MCF 10A (cell line): ENCODE measurements around the gene NFATC1. TPM values are rescaled to one million over a fixed set of nuclear protein-coding genes. Genes with fewer than 3 reads are reported as not detected.

Source experiments
- BruUV-seq: library from RNA; stranded (reverse); fragments of 400-500 nt; replicated peaks from 2 replicates; lab custom pipeline; 2021; lab: Mats Ljungman, UMichigan
- CTCF ChIA-PET: fragments of 300-600 bp; sonication (Branson Sonifier 250); formaldehyde crosslinking; extraction: SDS; loops from one replicate; lab custom pipeline; 2021; ENCODE audit warnings: antibody characterized with exemption, inconsistent platforms; lab: Yijun Ruan, JAX
- POLR2A ChIA-PET: fragments of 300-600, 350-650 bp; sonication (Branson Sonifier 250); formaldehyde crosslinking; extraction: SDS; loops from one replicate; lab custom pipeline; 2020; ENCODE audit warnings: antibody characterized with exemption, inconsistent platforms; lab: Yijun Ruan, JAX
- DNase-seq: peaks from one replicate; pipeline ENCODE4 v3.0.0-alpha.2; 2018; ENCODE audit not compliant: unreplicated experiment
- H3K27ac Mint-ChIP-seq: one replicate; pipeline ENCODE4 v1.8.0; 2022; ENCODE audit warnings: mild to moderate bottlenecking, low read depth, mixed read lengths; ENCODE audit not compliant: unreplicated experiment
- H3K27me3 Mint-ChIP-seq: one replicate; pipeline ENCODE4 v1.8.0; 2022; ENCODE audit warnings: mixed read lengths; ENCODE audit not compliant: insufficient read depth, unreplicated experiment
- H3K36me3 Mint-ChIP-seq: one replicate; pipeline ENCODE4 v1.8.0; 2022; ENCODE audit warnings: mild to moderate bottlenecking, moderate library complexity, mixed read lengths; ENCODE audit not compliant: insufficient read depth, unreplicated experiment
- H3K4me1 Mint-ChIP-seq: one replicate; pipeline ENCODE4 v1.8.0; 2022; ENCODE audit warnings: mixed read lengths; ENCODE audit not compliant: insufficient read depth, unreplicated experiment
- H3K4me3 Mint-ChIP-seq: one replicate; pipeline ENCODE4 v1.8.0; 2022; ENCODE audit warnings: mild to moderate bottlenecking, moderate library complexity, mixed read lengths; ENCODE audit not compliant: unreplicated experiment
- H3K9me3 Mint-ChIP-seq: one replicate; pipeline ENCODE4 v1.8.0; 2022; ENCODE audit warnings: mixed read lengths; ENCODE audit not compliant: unreplicated experiment
- intact Hi-C: fragments of 100-400 bp; cut with micrococcal nuclease; formaldehyde crosslinking; loops from 2 replicates; pipeline ENCODE4 v1.14.1; 2022
- total RNA-seq: library from RNA; stranded (reverse); gene quantifications from 2 replicates; pipeline ENCODE4 v1.2.3, GENCODE V29; 2022
- TF ChIP-seq, protein P1 (sequence below): fragments of 200-600 bp; IDR thresholded peaks from one replicate; pipeline ENCODE4 v1.8.0; 2022; ENCODE audit warnings: antibody characterized with exemption, mild to moderate bottlenecking; ENCODE audit not compliant: unreplicated experiment

Gene NFATC1
- total RNA-seq, 1 experiment from 2014 or later: 2.0 TPM

DNA sequence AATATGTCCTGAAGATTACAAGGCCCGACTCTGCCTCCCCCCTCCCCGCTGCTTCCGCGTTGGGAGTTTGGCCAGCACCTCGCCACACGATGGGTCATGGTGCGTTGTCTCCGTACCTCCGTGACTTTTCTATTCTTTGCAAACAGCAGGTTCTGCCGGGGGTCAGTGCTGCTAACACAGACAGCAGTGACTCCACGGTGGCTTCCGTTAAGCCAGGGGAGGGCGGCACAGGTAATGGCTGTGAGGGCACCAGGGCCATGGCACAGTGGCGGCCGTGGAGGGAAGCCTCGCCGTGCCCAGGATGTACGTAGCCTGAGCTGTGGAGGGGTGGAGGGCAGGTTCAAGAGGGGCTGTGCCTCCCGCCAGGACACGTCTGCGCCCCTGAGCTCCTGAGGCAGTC, 115.5 kb downstream of the NFATC1 start:
- Mint-ChIP-seq H3K36me3 (no peaks in the 10 kb centered on the region), H3K9me3 (peaks cover 17% of the 10 kb centered on the region), H3K4me1 (no peaks in the 10 kb centered on the region), H3K27ac (no peak overlapping the region), H3K27me3 (no peaks in the 10 kb centered on the region), H3K4me3 (no peak overlapping the region)
- no peak for DNase-seq
- CTCF ChIA-PET: no interaction called here
- POLR2A ChIA-PET: no interaction called here
- intact Hi-C loops: no loop called here
- no TSS peak for BruUV-seq
- TF ChIP-seq, protein P1, sequence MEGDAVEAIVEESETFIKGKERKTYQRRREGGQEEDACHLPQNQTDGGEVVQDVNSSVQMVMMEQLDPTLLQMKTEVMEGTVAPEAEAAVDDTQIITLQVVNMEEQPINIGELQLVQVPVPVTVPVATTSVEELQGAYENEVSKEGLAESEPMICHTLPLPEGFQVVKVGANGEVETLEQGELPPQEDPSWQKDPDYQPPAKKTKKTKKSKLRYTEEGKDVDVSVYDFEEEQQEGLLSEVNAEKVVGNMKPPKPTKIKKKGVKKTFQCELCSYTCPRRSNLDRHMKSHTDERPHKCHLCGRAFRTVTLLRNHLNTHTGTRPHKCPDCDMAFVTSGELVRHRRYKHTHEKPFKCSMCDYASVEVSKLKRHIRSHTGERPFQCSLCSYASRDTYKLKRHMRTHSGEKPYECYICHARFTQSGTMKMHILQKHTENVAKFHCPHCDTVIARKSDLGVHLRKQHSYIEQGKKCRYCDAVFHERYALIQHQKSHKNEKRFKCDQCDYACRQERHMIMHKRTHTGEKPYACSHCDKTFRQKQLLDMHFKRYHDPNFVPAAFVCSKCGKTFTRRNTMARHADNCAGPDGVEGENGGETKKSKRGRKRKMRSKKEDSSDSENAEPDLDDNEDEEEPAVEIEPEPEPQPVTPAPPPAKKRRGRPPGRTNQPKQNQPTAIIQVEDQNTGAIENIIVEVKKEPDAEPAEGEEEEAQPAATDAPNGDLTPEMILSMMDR: no peak

DNA sequence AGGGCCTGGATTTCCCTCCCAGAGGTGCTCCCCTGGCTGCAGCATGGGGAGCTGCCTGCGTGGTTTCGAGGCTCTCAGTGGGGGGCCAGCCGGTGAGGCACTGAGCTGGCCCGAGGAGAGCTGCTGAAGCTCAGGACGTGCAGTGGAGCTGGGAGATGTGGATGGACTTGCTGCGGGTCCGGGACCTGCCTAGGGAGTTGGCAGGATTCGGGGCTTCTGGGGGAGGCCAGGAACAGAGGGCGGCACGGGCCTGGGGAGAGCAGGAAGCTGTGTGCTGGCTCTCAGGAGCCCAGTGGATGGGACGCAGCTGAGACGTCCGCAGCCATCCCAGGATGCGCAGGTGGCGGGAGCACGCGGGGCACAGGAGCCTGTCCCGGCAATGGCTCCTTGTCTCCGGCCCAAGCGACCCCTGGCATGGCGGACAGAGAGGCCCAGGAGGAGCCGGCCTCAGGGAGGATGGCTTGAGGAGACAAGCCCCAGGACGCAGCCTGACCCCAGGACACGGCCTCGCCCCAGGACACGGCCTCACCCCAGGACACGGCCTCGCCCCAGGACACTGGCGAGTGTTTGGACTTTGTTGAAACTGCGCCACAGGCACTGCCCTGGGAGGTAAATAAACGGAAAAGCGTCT, 116.1 kb downstream of the NFATC1 start:
- no peak for DNase-seq
- ChIA-PET POLR2A (no interaction called here), CTCF (no interaction called here)
- intact Hi-C loops: no loop called here
- Mint-ChIP-seq H3K36me3 (no peaks in the 10 kb centered on the region), H3K9me3 (peaks cover 17% of the 10 kb centered on the region), H3K27me3 (no peaks in the 10 kb centered on the region), H3K4me3 (no peak overlapping the region), H3K4me1 (no peaks in the 10 kb centered on the region), H3K27ac (no peak overlapping the region)
- TF ChIP-seq, protein P1: no peak
- no TSS peak for BruUV-seq

DNA sequence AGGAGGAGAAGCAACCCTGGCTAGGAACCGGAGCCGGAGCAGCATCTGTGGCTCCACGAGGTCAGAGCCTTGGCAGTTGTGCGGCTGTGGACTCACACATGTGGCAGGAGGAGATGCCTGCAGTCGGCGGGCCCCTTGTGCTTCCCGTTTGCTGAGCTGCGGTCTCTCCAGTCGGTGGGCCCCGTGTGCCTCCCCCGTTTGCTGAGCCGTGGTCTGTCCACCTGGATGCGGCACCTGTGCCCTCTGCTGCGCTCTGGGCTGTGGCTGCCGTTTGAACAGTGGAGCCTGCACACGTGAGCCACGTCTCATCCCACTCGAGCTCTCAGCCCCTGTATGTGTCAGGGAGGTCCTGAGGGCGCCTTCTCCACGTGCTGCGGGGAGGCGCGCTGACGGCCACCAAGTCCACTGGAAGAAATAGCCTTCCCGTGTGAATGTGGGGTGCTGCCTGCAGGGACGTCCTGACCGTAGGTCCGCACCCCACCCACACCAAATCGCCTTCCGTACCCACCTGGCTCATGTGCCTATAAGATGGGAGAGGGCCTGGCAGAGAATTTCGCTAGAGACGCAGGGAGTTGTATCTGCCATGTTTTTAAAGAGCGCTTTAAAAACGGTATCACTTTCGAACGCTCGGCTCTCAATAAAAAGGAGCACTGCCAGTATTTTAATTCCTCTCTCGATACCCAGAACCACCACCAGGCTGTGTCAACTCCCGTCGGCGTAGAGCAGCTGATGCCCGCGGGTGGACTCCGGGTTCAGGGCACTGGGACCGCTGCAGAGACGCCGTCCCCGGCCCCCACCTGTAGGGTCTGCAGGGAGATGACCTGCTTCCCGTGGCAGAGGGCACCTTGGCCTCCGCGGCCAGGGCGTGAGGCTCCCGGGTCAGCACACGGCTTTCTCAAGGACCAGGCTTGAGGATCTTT, 117.0 kb downstream of the NFATC1 start:
- BruUV-seq: no TSS peak
- POLR2A ChIA-PET: no interaction called here

More for the DNA sequence above, 117.0 kb downstream of the NFATC1 start:
- CTCF ChIA-PET: interaction anchor here (0.8 kb wide), 1 partner anchor 1744 kb away, joined by 3 read pairs; no protein-coding TSS in a partner anchor
- no peak for DNase-seq
- TF ChIP-seq, protein P1: no peak
- Mint-ChIP-seq H3K4me3 (no peak overlapping the region), H3K27ac (no peak overlapping the region), H3K4me1 (no peaks in the 10 kb centered on the region), H3K9me3 (peaks cover 17% of the 10 kb centered on the region), H3K27me3 (no peaks in the 10 kb centered on the region), H3K36me3 (no peaks in the 10 kb centered on the region)
- intact Hi-C loops: no loop called here
